ENCODE results near the gene PROS1.

The PROS1 gene

DNA sequence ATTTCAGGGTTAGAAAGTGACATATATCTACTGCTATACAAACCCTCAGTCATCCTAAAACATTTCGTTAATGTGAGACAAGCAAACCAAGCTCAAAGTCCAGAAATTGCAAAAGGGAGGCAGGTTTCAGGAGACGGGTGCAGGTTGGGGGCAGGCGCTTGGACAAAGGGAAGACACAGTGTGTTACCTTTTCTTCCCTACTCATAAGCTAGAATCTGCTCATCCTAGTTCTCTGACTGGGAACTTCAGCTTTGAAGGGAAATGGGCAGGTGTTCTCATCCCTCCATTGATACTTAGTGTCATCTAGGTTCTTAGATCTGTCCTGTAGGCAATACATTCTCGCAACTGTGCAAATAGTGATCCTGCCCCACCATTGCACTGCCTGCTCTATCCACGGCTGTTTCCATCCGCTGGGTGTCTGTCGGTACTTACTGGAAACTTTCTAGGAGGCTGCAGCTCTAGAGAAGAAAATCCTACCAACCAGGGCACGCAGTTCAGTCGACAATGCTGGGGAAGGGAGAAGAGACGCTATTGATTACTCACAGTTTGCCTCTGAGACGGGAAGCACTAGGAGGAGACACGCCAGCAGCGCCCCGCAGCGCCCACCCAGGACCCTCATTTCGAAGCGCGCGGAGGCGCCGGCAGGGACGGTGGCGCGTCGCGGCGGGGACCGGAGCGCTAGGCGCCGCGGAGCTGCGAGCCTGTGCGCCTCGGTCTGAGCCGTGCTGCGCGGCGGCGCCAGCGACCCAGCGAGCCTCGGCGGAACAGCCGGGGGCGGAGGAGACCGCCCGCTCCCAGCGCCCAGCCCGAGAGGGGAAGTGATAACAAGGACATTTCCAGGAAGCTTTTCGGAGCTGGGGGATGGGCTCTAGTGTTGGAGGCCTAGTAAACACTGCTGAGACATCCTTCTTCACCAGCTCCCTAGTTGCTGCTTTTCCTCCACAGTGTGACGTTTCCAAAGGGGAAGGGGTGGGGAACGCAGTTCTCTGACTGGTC, at the start of gene PROS1:
Gene PROS1, minus strand, starts transcription at position 766 of the 996 bp plus-strand sequence. Its CDS starts 147 bp downstream, at position 619.
- in situ Hi-C loops (cut with MboI; ENCODE audit: low sequenced_read_pairs) = no loop called here

DNA sequence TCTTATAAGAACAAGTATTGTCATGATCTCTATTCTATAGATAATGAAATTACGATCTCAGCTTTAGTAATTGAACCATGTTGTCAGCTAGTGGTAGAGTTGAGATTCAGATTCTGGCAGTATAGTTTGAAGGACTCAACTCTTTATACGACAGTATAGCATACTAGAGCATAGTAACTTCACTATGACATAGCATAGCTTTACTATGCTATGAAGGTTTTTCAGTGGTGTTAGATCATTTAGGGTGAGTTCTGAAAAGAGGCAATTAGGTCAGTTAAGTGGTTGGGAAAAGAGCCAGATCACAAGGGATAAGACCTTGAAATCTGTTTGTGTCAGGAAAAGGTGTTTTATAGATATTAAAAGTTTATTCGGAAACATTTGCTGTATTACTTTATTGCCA, 46.6 kb upstream of the PROS1 start:
- in situ Hi-C loops (cut with MboI; ENCODE audit: low sequenced_read_pairs) = no loop called here

DNA sequence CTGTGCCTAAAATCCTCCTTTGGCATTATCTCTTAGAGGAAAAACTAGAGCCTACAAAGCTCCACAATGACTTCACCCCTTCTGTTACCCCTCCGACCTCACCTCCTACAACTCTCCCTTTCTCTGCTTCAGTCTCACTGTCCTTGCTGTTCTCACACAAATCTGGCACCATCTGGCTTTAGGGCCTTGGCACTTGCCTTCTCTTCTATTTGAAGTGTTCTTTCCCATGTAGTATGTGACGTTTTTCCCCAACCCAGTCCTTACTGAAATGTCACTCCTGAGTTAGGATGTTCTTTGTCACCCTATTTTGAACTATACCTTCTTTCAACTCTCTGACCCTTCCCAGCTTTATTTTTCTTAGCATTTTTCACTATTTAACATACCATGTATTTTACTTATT, 46.0 kb upstream of the PROS1 start:
- in situ Hi-C loops (cut with MboI; ENCODE audit: low sequenced_read_pairs) = no loop called here

DNA sequence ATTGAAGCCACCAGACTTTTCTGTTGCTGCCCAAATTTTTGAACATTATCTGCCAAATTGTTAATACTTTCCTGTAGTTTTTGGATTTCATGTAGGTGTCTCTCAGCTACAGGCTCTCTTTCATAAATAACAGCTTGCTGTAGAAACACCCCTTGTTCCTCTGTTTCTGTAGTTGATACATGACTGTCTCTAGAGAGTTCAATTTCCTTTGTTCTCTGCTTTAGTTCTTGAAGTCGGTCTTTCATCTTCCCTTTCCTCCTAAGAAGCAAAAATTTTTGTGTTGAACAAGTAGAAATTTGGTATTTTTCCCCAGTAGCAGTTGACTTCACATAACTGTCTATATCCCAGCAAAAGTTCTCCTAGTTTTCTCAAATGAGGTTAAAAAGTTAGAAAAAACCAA, 41.3 kb upstream of the PROS1 start:
- in situ Hi-C loops (cut with MboI; ENCODE audit: low sequenced_read_pairs) = no loop called here

DNA sequence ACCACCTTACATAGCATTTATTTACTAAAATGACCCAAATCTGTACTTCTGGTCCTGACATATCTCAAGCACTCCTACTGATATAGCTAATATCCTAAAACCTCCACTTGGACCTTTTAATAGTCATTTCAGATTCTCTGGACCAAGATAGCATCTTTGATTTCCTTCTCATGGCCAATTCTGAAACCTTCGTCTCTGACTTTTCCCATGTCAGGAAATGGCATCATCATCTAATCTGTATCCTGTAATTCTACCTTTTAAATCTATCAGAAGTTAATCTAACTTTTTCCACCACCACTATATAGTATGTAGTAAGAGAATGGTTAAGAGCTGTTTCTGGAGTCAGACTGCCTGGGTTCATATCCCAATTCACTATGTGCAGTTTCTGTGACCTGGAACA, 38.5 kb upstream of the PROS1 start:
- in situ Hi-C loops (cut with MboI; ENCODE audit: low sequenced_read_pairs) = no loop called here

DNA sequence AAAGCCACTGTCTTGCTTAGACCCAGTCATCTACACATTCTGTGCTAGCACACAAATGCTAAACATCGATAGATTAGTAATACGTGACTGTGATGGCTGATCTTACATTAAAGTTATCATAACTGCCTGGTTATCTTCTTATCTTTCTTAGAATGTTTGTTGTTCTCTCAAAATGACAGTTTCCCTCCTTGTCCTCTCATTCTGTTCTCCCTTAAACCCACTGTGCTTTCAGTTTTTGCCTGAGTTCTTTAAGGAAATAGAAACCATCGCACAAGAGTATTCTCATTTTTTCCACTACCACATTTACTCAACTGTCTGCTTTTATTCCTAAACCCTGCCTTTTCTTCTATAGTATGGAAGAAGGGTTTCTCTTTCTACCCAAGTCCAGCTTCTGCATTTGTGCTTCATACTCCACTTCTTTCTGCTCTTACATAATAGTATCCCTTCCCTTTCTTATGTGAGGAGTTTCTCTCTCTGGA, 37.6 kb upstream of the PROS1 start:
- in situ Hi-C loops (cut with MboI; ENCODE audit: low sequenced_read_pairs) = no loop called here

DNA sequence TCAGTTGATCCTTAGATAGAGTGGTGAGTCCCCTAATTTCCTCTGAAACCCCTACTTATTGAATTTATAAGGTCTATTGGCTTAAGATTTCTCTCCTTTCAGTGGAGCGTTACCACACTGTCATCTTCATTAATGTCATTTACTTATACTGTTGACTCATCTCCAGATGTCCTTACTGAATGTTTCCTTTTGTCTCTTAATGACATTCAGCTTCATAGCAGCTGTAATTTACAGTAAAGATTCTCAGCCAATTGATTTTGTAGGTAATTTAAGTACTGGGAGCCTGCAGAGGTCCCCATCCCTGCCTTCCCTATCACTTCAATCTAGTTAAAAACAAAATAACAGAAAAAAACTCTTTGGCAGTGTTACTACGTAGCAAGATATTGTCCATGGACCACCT, 35.9 kb upstream of the PROS1 start:
- in situ Hi-C loops (cut with MboI; ENCODE audit: low sequenced_read_pairs) = no loop called here

DNA sequence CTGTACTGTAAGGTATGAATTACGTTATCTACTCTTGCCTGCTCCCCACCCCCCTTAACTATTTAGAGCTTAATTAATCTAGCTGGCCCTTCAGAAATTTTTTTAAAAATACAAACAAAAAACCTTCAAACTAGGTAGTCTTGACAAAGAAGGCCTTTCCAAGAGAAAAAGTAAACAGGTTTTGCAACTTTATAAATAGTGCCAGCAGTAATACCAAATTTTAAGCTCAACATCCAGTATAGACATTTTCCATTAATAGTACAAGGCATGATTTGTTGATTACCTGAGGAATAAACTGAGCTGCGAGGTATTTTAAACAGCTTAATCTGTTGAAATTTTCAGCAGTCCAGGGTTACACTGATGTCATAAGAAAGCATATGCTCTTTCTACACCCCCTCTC, 34.6 kb upstream of the PROS1 start:
- in situ Hi-C loops (cut with MboI; ENCODE audit: low sequenced_read_pairs) = no loop called here

DNA sequence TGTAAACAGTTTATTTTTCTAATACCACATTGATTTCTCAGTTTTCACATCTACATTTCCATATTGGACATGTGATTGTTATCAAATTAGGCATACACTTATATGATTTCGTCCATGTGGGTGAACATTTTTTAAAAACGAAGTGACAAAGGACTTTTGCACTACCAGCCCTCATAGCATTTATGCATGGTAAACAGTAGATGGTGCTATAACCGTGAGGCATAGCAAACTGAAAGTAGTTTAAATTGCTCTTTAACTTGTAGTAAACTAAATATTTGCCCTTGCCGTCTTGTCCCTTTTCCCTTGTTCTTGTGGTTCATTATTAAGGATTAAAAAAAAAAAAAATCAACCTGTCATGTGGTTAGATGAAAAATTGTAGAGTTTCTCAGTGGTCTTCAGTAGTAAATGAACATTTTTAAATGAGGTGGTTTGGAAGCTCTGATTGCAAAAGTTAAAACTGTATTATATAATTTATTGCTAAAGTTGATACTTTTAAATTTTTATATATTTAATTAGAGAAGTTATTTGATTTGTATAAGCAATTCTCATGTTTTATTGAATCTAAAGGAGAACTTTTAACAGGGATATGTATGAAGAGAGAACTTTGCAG, 30.7 kb upstream of the PROS1 start:
- in situ Hi-C loops (cut with MboI; ENCODE audit: low sequenced_read_pairs) = no loop called here

DNA sequence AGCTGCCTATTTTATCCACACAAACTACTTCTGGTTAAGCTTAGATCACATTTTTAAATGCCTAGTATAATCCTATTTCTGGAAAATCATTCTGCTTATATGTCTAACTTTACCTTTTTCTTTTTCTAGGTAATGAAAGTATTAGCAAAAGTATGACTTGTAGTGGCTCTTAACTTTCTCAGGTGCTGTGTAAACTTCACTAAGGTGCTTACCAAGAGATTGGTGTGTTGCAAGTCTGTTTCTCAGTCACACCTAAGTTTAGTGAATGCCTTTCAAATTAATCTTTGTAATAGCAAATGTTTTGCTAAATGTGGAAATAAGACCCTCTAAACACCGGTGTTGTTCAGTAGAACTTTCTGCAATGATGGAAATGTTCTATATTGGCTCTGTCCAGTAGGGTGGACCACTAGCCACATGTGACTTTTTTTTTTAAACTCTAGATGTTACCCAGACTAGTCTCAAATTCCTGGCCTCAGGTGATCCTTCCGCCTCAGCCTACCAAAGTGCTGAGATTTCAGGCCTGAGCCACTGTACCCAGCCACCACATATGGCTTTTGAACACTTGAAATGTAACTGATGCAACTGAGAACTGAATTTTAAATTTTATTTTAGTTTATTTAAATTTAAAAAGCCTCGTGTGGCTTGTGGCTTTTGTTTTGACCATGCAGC, 28.3 kb upstream of the PROS1 start:
- in situ Hi-C loops (cut with MboI; ENCODE audit: low sequenced_read_pairs) = no loop called here

DNA sequence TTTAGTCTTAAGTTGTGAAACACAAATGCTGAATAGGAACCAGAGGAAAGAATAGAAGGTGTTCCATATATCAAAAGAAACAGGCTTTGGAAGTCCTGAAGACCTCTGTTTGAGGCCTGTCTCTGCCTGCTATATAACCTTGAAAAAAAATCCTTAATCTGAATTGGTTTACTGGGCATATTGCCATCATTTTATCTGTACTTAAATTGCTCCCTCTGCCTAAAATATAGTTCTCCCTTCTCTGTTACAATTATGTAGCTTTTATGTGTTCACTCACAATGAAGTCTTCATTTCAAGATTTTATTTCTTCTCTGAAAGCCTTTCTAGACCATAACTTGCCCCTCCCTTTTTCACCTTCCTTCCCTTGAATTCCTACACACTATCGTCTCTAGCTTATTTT, 27.5 kb upstream of the PROS1 start:
- in situ Hi-C loops (cut with MboI; ENCODE audit: low sequenced_read_pairs) = no loop called here

DNA sequence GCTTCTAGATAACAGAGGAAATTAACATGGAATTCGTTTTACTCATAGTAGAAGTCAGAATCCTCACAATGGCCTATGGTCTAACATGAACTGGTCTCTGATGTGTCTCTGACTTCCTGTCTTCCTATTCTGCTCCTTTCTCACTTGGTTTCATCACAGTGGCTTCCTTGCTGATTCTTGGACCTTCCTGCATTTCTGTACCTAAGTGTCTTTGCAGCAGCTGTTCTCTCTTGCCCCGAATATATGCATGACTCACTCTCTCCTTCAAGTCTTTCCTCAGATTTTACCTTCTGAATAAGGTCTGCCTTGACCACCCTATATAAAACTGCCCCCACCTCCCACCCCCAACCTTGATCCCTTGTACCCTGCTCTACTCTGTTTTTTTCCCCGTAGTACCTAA, 20.4 kb upstream of the PROS1 start:
- in situ Hi-C loops (cut with MboI; ENCODE audit: low sequenced_read_pairs) = no loop called here

DNA sequence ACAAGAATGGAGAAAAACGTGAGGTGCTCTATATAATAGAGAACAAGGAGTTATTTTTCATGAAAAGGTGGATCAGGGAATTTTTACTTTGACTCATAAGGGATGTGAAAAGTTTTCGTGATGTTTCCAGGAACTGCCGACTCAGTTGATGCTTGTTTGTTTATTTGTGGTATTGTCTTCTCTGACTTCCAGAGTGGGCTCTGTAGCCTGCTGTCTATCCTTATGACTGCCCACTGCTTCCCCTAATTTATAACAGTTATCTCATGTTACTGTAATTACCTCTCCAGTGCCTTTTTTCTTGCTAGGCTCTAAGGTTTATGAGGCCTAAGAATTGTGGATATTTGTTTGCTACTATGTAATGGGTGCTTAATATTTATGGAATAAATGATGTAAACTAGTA, 18.5 kb upstream of the PROS1 start:
- in situ Hi-C loops (cut with MboI; ENCODE audit: low sequenced_read_pairs) = no loop called here

DNA sequence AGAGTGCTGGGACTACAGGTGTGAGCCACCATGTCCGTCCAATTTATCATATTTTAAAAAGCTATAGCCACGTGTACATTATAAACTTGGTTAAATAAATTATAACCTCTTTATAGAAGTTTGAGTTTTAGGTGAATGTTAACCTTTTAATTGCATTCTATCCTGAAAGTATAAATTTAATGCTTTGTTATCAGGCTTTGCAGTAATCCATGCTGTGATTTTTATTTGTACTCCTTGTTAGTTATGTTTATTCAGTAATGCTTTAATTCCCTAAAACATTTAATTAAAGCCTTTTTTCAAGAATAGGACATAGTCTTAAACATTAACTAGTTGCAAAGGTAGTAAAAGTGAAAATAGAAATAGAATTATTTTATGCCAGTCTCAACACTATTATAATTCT, 17.9 kb upstream of the PROS1 start:
- in situ Hi-C loops (cut with MboI; ENCODE audit: low sequenced_read_pairs) = no loop called here

DNA sequence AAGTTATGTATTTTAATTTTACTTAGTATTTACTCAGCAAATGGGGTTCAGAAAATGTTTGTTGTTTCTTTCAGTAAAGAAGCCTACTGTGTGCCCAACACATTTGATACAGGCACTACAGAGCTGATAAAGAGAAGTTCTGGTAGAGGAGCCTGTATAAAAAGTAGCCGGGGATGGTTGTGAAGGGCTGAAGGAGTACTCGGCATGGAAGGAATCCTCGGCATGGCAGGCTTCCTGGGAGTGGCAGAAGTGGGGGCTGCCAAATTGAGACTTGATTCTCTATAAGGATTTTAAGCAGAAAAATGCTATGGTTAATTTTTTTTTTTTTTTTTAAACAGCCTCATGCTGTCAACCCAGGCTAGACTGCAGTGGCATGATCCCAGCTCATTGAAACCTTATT, 15.5 kb upstream of the PROS1 start:
- in situ Hi-C loops (cut with MboI; ENCODE audit: low sequenced_read_pairs) = no loop called here

DNA sequence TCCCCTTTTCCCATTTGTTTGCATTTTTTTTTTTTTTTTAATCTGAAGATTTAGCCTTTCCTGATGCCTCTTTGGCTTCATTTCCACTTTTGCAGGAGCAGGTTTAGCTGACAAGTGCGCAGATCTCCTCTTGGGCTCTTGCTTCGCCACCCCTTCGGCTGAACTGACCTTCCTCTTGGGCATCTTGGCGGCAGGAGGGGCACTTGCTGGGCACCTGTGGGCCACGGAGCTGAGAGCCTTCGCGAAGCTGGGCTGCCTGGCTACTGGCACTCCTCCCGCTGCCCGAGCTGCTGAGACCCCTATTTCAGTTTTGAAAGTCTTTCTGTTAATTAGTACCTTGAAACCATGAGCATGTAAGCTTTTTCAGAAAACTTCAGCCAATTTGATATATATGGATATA, 15.1 kb upstream of the PROS1 start:
- in situ Hi-C loops (cut with MboI; ENCODE audit: low sequenced_read_pairs) = no loop called here

DNA sequence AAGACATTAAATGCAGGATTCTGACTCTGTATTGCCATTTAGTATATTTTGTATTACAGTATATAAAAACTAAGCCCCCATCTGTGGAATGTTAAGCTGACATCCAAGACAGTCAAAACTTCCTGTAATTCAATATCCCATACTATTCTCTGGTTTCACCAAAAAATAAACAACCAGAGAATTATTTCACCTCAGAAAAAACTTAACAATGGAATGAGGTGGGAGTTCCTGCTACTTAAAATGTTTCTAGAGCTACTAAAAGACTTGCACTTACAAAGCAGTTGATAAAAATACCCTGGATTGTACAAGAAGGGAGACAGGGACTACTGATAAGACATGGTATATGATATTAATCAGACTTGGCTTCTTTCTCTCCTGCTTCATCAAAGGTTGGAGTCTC, 14.6 kb upstream of the PROS1 start:
- in situ Hi-C loops (cut with MboI; ENCODE audit: low sequenced_read_pairs) = no loop called here

DNA sequence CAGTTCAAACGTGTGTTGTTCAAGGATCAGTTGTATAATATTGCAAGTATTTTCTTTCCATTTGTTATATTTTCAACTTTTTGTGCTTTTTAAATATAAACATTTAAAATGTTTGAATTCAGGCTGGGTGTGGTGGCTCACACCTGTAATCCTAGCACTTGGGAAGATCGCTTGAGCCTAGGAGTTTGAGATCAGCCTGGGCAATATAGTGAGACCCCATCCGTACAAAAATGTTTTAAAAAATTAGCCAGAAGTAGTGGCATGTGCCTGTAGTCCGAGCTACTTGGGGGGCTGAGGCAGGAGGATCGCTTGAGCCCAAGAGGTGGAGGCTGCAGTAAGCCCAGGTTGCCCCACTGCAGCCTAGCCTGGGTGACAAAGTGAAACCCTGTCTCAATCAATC, 10.9 kb upstream of the PROS1 start:
- in situ Hi-C loops (cut with MboI; ENCODE audit: low sequenced_read_pairs) = no loop called here

DNA sequence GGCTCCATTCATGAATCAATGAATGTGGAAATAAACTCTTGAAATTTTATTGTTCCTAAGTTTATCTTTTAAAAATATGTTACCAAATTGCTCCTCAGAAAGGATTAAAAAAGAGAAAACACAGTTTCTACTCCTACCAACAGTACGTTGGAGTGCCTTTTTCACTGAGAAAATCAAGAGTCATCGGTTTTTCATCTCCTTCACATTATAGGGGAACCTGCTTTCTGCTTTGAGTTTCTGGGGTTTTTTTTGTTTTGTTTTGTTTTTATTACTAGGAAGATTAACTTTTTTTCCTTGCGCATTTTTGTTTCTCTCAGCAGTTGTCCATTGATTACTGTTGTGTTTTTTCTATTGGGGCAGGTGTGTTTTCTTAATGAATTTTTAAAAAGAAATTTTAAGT, 9.7 kb upstream of the PROS1 start:
- in situ Hi-C loops (cut with MboI; ENCODE audit: low sequenced_read_pairs) = no loop called here

DNA sequence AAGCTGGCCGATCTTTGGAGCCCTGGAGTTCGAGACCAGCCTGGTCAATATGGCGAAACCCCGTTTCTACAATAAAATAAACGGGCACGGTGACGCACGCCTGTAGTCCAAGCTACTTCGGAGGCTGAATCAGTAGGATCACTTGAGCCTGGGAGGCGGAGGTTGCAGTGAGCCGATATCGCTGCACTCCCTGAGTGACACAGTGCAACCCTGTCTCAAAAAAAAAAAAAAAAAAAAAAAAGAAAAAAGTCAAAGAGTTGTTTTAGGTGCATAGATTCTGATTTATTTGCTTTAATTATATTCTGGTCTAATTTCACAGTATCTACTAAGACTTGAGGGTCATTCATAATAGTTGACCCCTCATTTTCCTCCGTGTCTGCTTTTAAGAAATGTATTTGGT, 8.0 kb upstream of the PROS1 start:
- in situ Hi-C loops (cut with MboI; ENCODE audit: low sequenced_read_pairs) = no loop called here

DNA sequence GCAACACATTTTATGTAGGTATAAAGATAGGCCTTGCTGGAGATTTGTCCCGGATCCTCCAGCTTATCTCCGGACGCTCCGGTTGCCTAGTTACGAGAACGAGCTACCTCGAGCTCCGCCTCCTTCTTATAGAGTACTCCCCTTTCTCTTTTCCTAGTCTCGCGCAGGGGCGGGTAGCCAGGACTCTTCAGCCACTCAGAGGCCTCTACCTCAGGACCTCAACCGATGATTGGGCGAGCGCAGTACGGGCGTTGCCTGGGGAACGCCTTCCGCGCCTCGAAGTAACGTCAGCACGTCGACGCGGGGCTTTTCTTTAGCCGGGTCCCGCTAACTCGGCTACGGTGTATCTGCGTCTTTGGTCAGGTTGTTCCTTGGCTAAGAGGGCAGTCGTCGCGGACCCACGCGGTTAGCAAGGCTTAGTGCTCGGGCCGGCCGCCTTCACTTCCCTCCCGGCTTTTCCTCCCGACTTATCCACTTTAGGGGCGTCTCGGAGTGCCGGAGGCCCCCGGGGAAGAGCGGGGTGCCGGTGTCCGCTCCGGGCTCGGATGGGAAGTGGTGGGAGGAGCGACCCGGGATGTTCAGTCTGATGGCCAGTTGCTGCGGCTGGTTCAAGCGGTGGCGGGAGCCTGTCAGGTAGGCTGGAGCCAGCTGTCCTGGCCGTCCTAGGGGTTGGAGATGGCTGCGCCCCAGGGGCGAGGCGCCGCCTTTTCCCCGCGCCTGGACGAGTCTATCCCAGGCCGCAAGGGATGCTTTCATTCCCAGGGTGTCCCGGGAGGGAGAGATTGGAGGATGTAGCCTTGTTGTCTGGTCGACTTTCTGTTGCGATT, 6.4 kb upstream of the PROS1 start, which contains the start of gene ARL13B:
Gene ARL13B, plus strand, starts transcription at position 306 of the 827 bp plus-strand sequence. Its CDS starts 269 bp downstream, at position 575.
- in situ Hi-C loops (cut with MboI; ENCODE audit: low sequenced_read_pairs) = no loop called here

Measured in HL-60/S4 treated with phorbol 12-myristate 13-acetate at 8.2 ng/mL for 4 days and 3 days (cell line).